Activated CD8-positive, alpha-beta memory T cell treated with anti-CD3 and anti-CD28 coated beads for 1 hour (primary cell): ENCODE measurements around the gene GPRC5B.

Source experiments
- DNase-seq, 2 donors: peaks; one replicate each; pipeline ENCODE4 v3.0.0-alpha.2; 2020; ENCODE audit warnings: low read depth in 1 of 2; ENCODE audit errors: extremely low read depth in 1 of 2

Gene GPRC5B

DNA sequence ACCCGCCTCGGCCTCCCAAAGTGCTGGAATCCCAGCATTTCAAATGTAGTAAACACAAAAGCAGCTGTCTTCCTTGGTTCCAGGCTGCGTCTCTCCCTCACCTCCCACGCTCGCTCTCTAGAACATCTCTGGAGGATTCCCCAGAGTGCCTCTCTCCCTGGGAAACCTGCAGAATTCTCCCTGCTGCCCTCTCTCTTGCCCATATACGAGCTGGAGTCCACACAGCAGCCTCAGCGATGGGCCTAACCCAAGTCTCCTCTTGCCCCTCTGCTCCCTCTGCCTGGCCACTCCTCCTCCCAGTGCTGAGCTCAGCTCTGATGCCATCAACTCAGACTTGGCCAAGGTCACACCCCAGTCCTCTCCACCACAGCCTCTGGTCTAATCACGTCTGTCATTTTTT lies 10.6 kb downstream of the GPRC5B start:
- no peak for DNase-seq

DNA sequence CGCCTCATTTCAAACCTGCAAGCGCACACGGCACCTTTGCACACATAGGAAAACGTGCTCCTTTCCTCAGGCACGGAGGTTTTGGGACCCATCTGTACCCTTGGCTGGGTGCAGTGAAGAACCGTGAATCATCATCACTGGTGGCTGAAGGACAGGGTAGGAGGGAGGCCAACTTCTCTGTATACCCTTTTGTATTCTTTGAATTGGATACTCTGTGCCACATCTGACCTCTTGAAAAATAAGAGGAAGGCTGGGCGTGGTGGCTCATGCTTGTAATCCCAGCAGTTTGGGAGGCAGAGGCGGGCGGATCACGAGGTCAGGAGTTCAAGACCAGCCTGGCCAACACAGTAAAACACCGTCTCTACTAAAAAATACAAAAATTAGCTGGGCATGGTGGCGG lies 11.7 kb downstream of the GPRC5B start:
- no peak for DNase-seq

DNA sequence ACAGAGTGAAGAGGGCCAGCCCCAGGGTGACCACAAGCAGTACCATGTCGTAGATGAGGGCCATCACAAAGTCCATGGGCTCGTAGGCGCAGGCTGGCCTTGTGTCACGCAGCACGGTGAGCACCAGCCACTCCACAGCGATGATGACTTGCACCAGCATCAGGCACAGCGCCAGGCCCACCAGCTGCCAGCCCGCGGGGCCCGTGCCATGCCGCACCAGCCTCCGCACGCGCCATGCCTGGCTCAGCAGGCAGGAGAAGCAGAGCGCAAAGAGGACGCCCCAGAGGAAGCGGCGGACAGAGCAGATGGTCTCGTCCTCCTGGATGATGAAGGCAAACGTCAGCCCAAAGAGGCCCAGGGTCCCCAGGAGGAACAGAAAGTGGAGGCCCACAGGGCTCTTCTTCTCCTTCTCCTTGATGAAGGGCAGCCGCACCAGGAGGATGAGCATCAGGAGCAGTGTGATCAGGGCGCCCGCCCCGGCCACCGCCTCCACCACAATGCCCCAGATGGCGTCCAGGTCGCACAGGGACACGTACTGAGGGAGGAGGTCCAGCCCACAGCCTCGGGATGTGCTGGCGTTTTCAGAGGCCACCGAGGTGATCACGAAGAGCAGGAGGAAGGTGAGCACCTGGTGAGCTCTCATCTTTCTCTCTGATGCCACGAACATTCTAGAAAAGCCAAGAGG lies 12.3 kb downstream of the GPRC5B start:
- no peak for DNase-seq

DNA sequence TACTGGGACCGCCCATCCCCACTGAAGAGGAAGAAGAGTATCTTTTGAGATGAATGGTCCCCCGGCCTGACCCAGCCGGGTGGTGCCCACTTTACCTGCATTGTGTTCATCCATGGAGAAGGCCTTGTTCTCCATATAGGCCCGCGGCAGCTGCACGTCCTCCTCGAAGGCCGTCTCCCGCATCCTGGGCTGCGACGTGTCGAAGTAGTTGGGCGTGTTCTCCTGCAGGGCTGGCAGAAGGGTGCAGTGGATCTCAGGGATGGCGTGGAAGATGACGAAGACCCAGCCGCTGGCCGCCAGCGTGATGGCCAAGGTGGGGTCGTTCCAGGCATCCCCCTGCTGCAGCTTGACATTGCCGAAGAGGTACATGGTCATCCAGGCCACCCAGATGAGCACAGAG lies 12.9 kb downstream of the GPRC5B start:
- DNase-seq, result no peak

DNA sequence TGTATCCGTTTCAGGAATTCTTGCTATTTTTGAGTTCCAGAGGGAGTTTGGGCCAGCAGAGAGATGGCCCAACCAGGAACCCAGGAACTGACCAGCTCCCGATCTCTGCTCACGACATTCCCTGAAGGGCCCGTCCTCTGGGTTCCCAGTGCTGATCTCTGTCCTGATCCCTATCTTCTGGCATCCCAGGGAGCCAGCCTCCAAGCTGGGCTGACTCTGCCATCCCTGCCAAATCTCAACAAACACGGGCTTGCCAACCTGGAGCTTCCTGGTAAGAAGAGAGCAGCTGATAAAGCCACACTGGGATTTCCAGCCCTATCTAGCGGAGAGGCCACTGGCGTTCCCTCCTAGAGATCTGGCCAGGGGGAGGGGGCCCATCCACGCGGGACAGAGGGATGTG lies 16.2 kb downstream of the GPRC5B start:
- no peak for DNase-seq

DNA sequence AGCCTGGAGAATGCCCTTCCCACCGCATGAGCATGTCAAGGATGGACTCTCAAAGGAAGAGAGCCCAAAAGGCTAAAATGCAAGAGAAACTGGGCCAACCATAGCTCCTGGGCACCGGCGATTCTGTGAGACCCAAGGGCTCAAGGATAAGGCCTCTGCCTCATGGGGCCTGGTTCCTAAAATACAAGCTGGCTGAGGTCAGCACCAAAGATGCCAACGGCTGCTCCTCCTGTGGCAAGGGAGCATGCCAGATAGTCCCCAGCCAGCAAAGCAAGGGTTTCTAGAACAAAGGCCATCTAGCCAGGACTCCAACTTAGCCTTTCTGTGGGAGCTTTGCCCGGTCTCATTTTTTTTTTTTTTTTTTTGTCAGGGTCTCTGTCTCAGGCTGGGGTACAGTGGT lies 20.1 kb downstream of the GPRC5B start:
- DNase-seq, result no peak

DNA sequence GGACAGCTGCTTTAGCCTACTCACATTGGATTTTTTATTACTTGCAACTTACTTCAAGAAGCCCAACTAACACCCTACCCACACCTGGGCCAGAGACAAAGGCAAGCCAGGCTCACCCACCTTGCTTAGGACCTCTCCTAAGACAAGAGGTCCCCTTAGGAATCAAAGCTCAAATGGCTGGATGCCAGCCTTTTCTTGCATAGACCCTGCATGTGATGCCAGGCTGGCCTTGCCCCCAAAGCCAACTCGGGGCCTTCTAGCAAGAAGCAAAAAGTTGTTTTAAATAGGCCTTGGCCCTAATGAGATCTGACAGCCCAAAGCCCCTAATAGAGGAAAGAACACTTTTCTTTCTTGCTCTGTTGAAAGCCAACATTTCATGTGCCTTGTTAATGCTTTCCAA lies 20.7 kb downstream of the GPRC5B start:
- no peak for DNase-seq

DNA sequence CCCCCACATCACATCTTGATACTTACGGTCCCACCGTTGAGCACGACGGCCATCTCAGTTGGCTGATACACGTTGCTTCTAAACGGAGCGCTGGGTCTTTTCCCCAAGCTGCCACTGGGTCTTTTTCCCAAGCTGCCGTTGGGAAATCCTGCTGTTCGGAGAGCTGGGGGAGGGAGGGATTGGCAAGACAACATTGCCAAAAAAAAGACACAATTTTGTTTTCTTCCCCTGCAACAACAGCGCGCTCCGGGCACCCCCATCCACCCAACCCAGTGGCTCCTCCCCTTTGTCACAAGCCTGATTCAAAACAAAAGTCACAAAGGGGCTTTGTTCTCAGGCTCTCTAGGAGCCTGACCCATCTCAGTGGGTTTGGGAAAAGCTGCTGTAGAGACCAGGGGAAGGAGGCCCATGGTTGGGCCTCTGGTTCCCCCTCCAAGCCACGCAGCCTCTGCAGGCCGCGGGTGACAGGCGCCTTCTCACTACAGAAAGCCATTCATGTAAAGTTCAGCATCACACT lies 22.8 kb downstream of the GPRC5B start:
- no peak for DNase-seq

DNA sequence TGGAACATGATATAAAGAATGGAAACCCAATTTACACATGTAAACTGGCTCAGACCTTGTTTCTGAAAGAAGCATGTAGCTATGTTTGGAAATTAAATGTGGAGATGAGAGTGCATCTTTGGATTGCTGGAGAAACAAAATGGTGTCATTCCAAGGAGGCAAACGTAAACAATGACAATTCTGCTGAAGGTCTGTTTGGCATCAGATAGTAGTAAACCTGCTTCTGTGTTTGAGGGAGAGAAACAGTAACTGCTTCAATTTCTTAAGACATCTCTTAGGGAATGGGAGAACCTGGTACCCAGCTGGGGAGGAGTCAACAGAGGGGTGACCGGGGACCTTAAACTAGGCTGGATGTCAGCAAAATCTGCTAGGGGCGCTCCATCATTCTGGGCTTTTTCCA lies 23.5 kb downstream of the GPRC5B start:
- DNase-seq, result no peak

DNA sequence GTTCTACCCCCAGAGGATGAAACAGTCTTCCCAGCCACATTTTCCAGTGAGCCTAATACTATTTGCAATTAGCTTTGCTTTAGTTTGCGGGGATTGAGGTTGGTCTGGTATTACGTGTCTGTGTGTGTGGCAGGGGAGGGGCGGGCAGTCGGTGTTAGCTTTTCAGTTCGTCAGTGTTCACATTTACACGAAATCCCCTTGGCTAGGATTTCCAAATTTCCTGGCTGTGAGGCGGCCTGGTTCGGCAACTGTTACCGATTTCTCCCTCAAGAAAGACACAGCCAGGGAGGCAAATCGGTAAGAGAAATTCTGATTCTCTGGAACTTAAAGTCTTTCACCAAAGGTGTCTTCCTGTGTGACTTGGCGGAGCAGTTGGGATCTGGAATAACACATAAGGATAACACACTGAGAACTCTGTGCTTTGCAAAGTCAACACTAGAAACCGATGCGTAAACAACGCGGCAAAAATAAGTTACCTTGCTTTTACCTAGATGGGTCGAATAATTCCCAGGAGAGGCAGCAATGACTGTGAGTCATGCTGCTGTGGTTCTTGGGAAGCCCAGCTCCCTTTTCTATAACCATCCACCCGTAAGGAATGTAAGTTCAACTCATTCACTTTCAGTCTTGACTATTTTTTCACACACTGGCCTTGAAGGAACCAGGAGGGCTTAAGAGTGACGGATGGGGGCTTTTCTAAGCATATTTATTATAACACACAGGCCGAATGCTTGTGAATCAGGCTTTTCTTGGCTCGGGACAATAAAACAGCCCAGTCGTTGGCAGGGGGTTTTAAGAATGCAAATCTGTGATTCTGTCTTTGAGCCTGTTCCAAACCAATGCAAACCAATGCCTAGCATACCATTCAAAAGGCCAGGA lies 24.2 kb downstream of the GPRC5B start:
- no peak for DNase-seq

DNA sequence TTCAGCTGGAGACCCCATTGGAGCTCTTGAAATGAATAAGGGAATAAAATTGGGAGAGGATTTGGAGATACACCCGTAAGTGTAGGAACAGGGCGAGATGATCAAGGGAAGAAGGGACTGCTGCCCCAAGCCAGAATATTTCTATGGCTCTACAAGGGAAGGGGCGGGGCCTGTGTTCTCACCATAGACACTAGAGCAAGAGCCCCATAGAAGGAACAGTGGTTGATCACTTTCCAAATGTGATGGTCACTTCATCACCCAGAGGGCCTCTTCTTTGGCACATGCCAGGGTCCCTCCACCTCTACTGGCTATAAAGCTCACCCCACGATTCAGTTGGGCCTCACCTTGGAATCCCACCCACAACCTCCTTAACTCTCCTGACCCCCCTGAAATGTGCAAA lies 25.0 kb downstream of the GPRC5B start:
- no peak for DNase-seq

DNA sequence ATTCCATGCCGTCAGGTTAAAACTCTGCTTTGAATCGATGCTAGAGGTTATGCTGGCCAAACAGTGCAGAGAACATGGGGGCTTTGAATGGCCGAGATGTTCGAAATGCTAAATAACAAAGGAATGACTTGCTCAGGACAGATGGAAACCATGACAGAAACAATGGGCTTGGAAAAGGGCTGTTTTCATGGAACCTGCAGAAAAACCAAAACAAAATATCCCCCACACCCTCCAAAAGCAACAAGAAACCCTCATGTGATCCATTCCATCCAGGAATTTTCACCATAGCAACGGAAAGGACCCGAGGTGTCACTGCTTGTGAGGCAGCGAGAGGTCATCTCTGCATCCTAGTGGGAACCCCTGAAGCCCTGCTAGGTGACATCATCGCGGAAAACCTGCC lies 25.5 kb downstream of the GPRC5B start:
- DNase-seq, result no peak

DNA sequence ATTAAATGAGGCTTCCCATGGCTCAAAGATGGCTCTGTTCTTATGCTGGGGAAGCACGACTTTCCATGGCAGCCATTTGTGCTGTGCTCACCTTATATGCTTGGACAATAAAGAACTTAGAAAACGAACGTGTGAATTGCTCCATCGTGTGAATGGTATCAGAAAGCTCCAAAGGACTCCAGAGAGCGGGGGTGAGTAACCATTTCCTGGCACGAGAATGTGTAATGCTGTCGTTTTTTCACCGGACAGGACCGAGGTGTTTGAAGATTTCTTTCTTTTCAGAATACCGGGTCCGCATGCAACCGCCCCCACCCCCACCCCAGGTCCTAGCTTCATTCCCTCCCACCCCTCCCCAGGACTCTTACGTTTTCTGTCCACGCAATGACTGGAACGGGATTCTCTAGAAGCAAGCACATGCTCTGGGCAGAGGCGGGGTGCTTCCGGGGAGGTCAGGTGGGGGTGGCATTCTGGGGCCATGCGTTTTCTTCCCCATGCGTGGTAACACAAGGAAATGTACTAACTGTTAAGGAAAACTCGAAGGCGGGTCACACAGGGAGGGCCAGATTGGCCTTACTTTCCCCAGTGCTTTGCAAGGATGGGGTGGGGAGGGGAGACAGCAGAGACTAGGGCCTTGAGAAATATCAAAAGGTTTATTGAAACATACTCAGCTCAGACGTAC lies 26.2 kb downstream of the GPRC5B start:
- DNase-seq, result no peak

DNA sequence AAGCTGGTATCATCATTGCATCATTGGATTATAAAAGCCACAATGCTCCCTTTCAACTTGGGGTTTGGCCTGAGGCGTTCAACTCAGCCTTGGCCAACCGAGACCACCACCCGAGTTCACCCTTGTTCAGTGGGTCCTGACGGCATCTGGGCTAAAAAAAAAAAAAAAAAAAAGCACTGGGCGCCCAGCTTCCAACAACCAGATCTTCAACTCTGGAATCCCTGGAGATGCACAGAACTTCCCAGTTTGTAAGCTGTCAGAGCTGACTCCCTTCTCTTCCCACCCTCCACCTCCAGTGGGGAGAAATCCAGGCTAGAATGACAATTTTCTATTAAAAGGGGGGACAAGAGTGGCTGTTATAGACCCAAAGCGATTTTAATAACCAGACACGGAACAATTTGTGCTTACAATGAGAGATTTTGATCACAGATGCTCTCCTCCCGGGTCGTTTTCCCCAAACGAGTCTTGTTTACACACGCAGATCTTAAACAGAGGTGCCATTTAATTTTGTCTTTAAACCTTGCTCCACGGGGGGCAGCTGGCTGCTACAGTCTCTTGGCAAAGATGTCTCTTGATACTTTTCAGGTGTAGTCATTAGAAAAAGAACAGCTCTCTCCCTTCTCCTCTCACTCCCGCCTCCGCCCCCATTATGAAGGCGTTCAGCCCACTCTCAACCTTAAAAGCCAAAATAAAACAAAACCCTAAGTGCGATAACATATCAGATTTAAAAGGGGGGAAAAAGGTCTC lies 26.9 kb downstream of the GPRC5B start:
- DNase-seq, result no peak

DNA sequence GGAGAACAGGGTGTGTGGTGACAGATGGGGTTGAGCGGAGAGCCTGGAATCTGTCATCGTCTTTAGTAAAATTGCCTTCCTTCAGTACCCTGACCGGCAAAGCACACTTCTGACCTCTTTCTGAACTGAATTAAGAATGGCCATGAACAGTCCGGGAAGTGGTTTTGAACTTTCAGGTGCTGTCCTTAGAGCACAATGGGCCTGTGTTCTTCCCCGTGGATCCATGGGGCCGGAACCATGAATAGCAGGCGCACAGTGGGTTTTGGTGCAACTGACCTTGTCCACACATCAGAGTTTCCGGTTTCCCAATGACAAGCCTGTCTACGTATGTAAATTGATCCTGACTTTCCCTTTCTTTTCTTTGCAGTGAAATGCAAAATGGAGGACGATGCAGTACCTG lies 28.5 kb downstream of the GPRC5B start:
- DNase-seq, result no peak

DNA sequence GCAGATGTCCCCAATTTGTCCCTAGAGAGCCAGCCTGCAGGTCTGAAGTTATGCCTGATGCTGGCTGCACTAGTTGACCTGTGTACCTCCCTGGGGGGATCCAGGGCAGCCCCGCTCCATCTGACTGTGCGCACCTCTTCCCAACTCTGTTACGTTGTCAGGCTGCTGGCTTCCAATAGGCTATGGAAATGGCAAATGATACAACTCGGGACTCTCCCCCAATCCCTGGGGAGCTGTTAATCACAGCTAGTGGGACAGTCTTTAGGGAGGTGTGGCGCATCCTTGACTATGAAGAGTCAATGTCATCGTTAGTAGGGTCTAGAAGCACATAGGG lies 30.1 kb downstream of the GPRC5B start:
- no peak for DNase-seq

DNA sequence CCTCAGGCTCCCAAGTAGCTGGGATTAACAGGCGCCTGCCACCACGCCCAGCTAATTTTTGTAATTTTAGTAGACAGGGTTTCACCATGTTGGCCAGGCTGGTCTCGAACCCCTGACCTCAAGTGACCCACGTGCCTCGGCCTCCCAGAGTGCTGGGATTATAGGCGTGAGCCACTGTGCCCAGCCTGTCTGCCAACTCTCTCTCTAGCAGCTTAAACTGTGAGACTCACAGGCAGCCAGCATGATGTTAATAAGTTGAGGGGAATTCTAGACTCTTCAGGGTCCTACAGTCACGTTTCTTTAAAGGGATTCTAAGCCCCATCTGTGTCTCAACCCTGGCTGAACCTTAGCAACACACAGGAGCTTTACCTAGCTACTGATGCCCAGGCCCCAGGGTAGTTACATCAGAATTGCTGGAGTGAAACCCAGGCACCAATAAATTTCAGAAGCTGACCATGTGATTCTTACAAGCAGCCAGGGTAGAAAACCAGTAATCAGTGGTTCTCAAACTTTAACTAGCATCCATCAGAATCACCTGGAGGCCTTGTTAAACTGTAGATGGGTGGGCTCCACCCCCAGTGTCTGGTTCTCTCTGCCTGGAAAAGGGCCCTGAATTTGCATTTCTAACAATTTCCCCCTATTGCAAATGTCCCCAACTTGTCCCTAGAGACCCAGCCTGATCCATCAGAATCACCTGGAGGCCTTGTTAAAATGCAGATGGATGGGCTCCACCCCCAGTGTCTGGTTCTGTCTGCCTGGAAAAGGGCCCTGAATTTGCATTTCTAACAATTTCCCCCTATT lies 30.7 kb downstream of the GPRC5B start:
- DNase-seq, result no peak

DNA sequence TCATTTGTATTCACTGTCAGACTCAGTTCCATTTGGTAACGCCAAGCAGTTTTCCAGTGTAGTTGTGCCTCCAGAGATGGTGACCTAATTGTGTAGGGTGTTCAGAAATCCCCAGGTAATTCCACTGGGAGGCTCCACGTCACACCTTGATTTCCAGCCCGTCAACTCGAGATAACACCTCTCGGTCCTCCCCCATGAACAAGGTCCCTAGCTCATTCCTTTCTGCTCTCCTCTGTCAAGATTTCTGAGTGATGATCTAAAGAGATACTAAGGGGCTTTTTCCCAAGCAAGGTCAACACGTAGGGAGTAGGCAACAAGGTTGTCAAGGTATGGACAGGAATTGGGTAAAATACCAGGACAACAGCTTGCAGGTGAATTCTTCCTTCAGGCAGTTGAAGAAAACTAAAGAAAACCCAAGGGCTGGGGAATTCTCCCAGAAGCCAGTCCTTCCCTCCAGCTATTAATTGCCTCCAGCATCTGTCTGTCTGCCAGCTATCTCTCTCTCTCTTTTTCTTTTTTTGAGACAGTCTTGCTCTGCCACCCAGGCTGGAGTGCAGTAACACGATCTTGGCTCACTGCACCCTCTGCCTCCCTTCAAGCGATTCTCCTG lies 31.4 kb downstream of the GPRC5B start:
- DNase-seq, result no peak

DNA sequence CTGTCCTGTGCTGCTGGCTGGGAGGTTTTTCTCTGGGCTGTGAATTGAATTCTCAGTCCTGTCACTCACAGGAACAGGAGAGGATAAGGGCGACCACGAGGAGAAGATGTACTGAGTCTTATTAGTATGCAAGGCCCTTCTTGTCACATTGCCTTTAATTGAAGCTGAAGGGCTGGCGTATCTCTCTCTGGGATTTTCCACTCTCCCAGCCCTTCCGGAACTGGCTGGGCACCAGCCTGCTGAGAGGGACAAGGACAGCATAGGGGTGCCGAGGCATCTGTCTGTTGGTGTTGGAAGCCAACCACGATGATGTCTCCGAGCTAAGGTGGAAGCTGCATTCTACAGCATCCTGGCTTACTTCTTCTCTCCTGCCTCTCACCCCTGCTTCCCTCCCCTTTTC lies 33.2 kb downstream of the GPRC5B start:
- no peak for DNase-seq
